Natural killer cell (primary cell): Measurements from ENCODE around the gene SPATA3. TPM values are rescaled to one million over a fixed set of nuclear protein-coding genes. Genes with fewer than 3 reads are reported as not detected.

Experiments
- ATAC-seq, 3 donors: fragments of 150-1000 bp in 2 of 3; fragments of 200-7000 bp in 1 of 3; cut with Tn5 transposase; 1 replicate in 1 of 3; 2 replicates in 2 of 3; pipeline ENCODE4 v1.10.0; 2021; ENCODE audit warnings: mild to moderate bottlenecking in 2 of 3, moderate library complexity in 2 of 3
- DNase-seq, 2 donors: peaks; one replicate each; pipeline versions ENCODE4 v3.0.0 to v3.0.0-alpha.2; 2013 to 2021; ENCODE audit warnings: mixed read lengths in 1 of 2
- H3K27ac ChIP-seq: one replicate; pipeline ENCODE4 v1.5.1; 2013; ENCODE audit warnings: mild to moderate bottlenecking, low read length
- H3K27me3 ChIP-seq: one replicate; pipeline ENCODE4 v1.6.1; 2013; ENCODE audit warnings: low read length; ENCODE audit not compliant: control insufficient read depth, insufficient read depth
- H3K36me3 ChIP-seq: one replicate; pipeline ENCODE4 v1.6.1; 2013; ENCODE audit warnings: low read length; ENCODE audit not compliant: control insufficient read depth, insufficient read depth
- H3K4me1 ChIP-seq: one replicate; pipeline ENCODE4 v1.6.1; 2013; ENCODE audit warnings: low read length; ENCODE audit not compliant: control insufficient read depth, insufficient read depth
- H3K4me3 ChIP-seq: one replicate; pipeline ENCODE4 v1.5.1; 2013; ENCODE audit warnings: low read length
- H3K9me3 ChIP-seq: one replicate; pipeline ENCODE4 v1.6.1; 2013; ENCODE audit warnings: low read length; ENCODE audit not compliant: control insufficient read depth, insufficient read depth
- H3K27ac Mint-ChIP-seq, 2 donors: one replicate each; pipeline ENCODE4 v1.8.0; 2022; ENCODE audit warnings: mild to moderate bottlenecking in 2 of 2, mixed read lengths in 2 of 2, moderate library complexity in 1 of 2
- H3K27me3 Mint-ChIP-seq, 2 donors: one replicate each; pipeline ENCODE4 v1.8.0; 2022; ENCODE audit warnings: low read depth in 2 of 2, mixed read lengths in 2 of 2
- H3K36me3 Mint-ChIP-seq: one replicate; pipeline ENCODE4 v1.8.0; 2022; ENCODE audit warnings: mixed read lengths
- H3K4me1 Mint-ChIP-seq, 2 donors: one replicate each; pipeline ENCODE4 v1.8.0; 2022; ENCODE audit warnings: mixed read lengths in 2 of 2
- H3K4me3 Mint-ChIP-seq: one replicate; pipeline ENCODE4 v1.8.0; 2022; ENCODE audit warnings: mild to moderate bottlenecking, moderate library complexity, mixed read lengths
- H3K9me3 Mint-ChIP-seq, 2 donors: one replicate each; pipeline ENCODE4 v1.8.0; 2022; ENCODE audit warnings: mixed read lengths in 2 of 2
- CTCF ChIP-seq: fragments of 200-600 bp; IDR thresholded peaks from one replicate; pipeline ENCODE4 v1.8.0; 2022; ENCODE audit warnings: antibody characterized with exemption
- WGBS: methylation state at CpG from one replicate; pipeline ENCODE4 v1.1.7; 2013; ENCODE audit warnings: missing lambda C conversion rate; ENCODE audit not compliant: insufficient coverage; 5-methylcytosine and 5-hydroxymethylcytosine counted together
- intact Hi-C: fragments of 100-400 bp; cut with micrococcal nuclease; formaldehyde crosslinking; loops from one replicate; pipeline ENCODE4 v1.14.2; 2022
- total RNA-seq, 4 donors: library from RNA; stranded (reverse); fragments of 120-200 nt in 1 of 4; gene quantifications; one replicate each; pipeline versions ENCODE4 v1.2.3 to v1.2.4, GENCODE V29; 2013 to 2022

The SPATA3 gene
- total RNA-seq, 3 donors from 2014 or later (not counting 1 experiment from before 2014, with no cell fraction given), result not detected

GRCh38 chr2:231038483-231039293 lies 42.8 kb downstream of the SPATA3 start:
- H3K4me1 Mint-ChIP-seq, result no peaks in the 10 kb centered on the region
- ATAC-seq (no peak), DNase-seq (no peak)
- TF ChIP-seq CTCF, result no peak
- Histone ChIP-seq H3K4me1 (peaks cover 7% of the 10 kb centered on the region), H3K27ac (no peak overlapping the region), H3K4me3 (no peak overlapping the region), H3K27me3 (peaks cover 29% of the 10 kb centered on the region), H3K36me3 (no peaks in the 10 kb centered on the region), H3K9me3 (no peaks in the 10 kb centered on the region)
- WGBS, result 23% methylated on average over 19 of the region's 21 CpGs
- no peaks in the 10 kb centered on the region for H3K36me3 Mint-ChIP-seq
- intact Hi-C loops, result no loop called here
- H3K4me3 Mint-ChIP-seq, result peak overlapping the region; percentile 76
- H3K27me3 Mint-ChIP-seq, result peaks cover 69 to 76% of the 10 kb centered on the region in 2 donors
- no peak overlapping the region for H3K27ac Mint-ChIP-seq
- no peaks in the 10 kb centered on the region for H3K9me3 Mint-ChIP-seq

GRCh38 chr2:231039294-231039664 lies 43.4 kb downstream of the SPATA3 start:
- H3K4me3 Mint-ChIP-seq, result peak overlapping the region; percentile 25
- intact Hi-C loops, result no loop called here
- Histone ChIP-seq H3K4me3 (no peak overlapping the region), H3K9me3 (no peaks in the 10 kb centered on the region), H3K27ac (no peak overlapping the region), H3K36me3 (no peaks in the 10 kb centered on the region), H3K4me1 (peaks cover 7% of the 10 kb centered on the region), H3K27me3 (peaks cover 29% of the 10 kb centered on the region)
- no peak for DNase-seq
- H3K27ac Mint-ChIP-seq, result no peak overlapping the region
- H3K27me3 Mint-ChIP-seq, result peaks cover 64 to 76% of the 10 kb centered on the region in 2 donors
- no peaks in the 10 kb centered on the region for H3K9me3 Mint-ChIP-seq
- no peaks in the 10 kb centered on the region for H3K4me1 Mint-ChIP-seq
- H3K36me3 Mint-ChIP-seq, result no peaks in the 10 kb centered on the region
- no peak for ATAC-seq
- WGBS, result 97% methylated on average over 5 of the region's 6 CpGs
- TF ChIP-seq CTCF, result no peak

GRCh38 chr2:231039821-231040364 lies 44.0 kb downstream of the SPATA3 start:
- DNase-seq (no peak), ATAC-seq (no peak)
- H3K9me3 Mint-ChIP-seq, result no peaks in the 10 kb centered on the region
- no peaks in the 10 kb centered on the region for H3K9me3 ChIP-seq
- WGBS, result 71% methylated on average over 8 of the region's 8 CpGs
- H3K4me3 Mint-ChIP-seq, result peak overlapping the region; percentile 3
- H3K27me3 ChIP-seq, result peaks cover 29% of the 10 kb centered on the region
- intact Hi-C loops, result no loop called here
- H3K27me3 Mint-ChIP-seq, result peaks cover 60 to 72% of the 10 kb centered on the region in 2 donors
- H3K4me3 ChIP-seq, result no peak overlapping the region
- no peaks in the 10 kb centered on the region for H3K4me1 Mint-ChIP-seq
- H3K27ac Mint-ChIP-seq, result no peak overlapping the region
- H3K4me1 ChIP-seq, result peaks cover 7% of the 10 kb centered on the region
- H3K36me3 ChIP-seq, result no peaks in the 10 kb centered on the region
- no peak overlapping the region for H3K27ac ChIP-seq
- TF ChIP-seq CTCF, result no peak
- H3K36me3 Mint-ChIP-seq, result no peaks in the 10 kb centered on the region
